MCF 10A (cell line): Measurements from ENCODE around the gene NTN1. TPM values are rescaled to one million over a fixed set of nuclear protein-coding genes. Genes with fewer than 3 reads are reported as not detected.

Experiments used
- BruUV-seq: library from RNA; stranded (reverse); fragments of 400-500 nt; replicated peaks from 2 replicates; lab custom pipeline; 2021; lab: Mats Ljungman, UMichigan
- CTCF ChIA-PET: fragments of 300-600 bp; sonication (Branson Sonifier 250); formaldehyde crosslinking; extraction: SDS; loops from one replicate; lab custom pipeline; 2021; ENCODE audit warnings: antibody characterized with exemption, inconsistent platforms; lab: Yijun Ruan, JAX
- POLR2A ChIA-PET: fragments of 300-600, 350-650 bp; sonication (Branson Sonifier 250); formaldehyde crosslinking; extraction: SDS; loops from one replicate; lab custom pipeline; 2020; ENCODE audit warnings: antibody characterized with exemption, inconsistent platforms; lab: Yijun Ruan, JAX
- DNase-seq: peaks from one replicate; pipeline ENCODE4 v3.0.0-alpha.2; 2018; ENCODE audit not compliant: unreplicated experiment
- H3K27ac Mint-ChIP-seq: one replicate; pipeline ENCODE4 v1.8.0; 2022; ENCODE audit warnings: mild to moderate bottlenecking, low read depth, mixed read lengths; ENCODE audit not compliant: unreplicated experiment
- H3K27me3 Mint-ChIP-seq: one replicate; pipeline ENCODE4 v1.8.0; 2022; ENCODE audit warnings: mixed read lengths; ENCODE audit not compliant: insufficient read depth, unreplicated experiment
- H3K36me3 Mint-ChIP-seq: one replicate; pipeline ENCODE4 v1.8.0; 2022; ENCODE audit warnings: mild to moderate bottlenecking, moderate library complexity, mixed read lengths; ENCODE audit not compliant: insufficient read depth, unreplicated experiment
- H3K4me1 Mint-ChIP-seq: one replicate; pipeline ENCODE4 v1.8.0; 2022; ENCODE audit warnings: mixed read lengths; ENCODE audit not compliant: insufficient read depth, unreplicated experiment
- H3K4me3 Mint-ChIP-seq: one replicate; pipeline ENCODE4 v1.8.0; 2022; ENCODE audit warnings: mild to moderate bottlenecking, moderate library complexity, mixed read lengths; ENCODE audit not compliant: unreplicated experiment
- H3K9me3 Mint-ChIP-seq: one replicate; pipeline ENCODE4 v1.8.0; 2022; ENCODE audit warnings: mixed read lengths; ENCODE audit not compliant: unreplicated experiment
- intact Hi-C: fragments of 100-400 bp; cut with micrococcal nuclease; formaldehyde crosslinking; loops from 2 replicates; pipeline ENCODE4 v1.14.1; 2022
- total RNA-seq: library from RNA; stranded (reverse); gene quantifications from 2 replicates; pipeline ENCODE4 v1.2.3, GENCODE V29; 2022
- TF ChIP-seq, protein P1 (sequence below): fragments of 200-600 bp; IDR thresholded peaks from one replicate; pipeline ENCODE4 v1.8.0; 2022; ENCODE audit warnings: antibody characterized with exemption, mild to moderate bottlenecking; ENCODE audit not compliant: unreplicated experiment

NTN1 gene
- total RNA-seq, 1 experiment from 2014 or later, result 0.23 TPM

DNA sequence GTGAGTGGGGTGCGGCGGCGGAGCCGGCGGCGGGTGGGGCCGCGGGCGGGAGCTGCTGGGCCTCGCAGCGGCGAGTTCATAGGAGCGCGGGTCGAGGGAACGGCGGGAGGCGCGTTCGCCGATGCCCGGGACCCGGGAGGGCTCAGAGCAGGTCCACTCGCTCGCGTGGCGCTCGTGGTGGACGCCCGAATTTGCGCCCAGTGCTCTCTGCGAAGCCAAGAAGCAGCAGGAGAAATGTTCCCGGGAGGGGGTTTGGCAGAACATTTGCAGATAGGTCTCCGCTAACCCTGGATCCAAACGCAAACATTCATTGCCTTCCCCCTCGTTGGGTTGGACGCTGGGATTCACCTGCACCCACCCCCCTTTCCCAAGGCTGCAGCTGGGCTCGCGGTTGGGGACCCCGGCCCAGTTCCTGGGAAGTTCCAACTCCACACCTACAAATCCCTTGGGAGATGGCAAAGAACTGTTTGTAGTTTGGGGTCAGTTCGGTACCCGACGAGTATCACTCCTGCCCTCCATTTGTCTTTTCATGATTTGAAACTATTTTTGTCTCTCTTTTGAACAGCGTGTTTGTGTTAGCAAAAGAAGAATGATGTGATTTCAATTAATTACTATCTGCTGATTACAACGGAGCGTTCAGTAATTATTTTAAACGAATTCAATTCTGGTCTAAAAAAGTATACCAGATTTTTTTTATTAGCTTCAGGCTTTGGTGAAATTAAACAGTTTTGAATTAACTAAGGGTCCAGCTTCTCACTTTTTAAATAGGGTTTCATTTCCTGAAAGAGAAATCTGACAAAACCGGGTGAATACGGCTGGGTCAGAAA is 2.3 kb downstream of the NTN1 start:
- H3K4me3 Mint-ChIP-seq, result no peak overlapping the region
- TF ChIP-seq, protein P1, sequence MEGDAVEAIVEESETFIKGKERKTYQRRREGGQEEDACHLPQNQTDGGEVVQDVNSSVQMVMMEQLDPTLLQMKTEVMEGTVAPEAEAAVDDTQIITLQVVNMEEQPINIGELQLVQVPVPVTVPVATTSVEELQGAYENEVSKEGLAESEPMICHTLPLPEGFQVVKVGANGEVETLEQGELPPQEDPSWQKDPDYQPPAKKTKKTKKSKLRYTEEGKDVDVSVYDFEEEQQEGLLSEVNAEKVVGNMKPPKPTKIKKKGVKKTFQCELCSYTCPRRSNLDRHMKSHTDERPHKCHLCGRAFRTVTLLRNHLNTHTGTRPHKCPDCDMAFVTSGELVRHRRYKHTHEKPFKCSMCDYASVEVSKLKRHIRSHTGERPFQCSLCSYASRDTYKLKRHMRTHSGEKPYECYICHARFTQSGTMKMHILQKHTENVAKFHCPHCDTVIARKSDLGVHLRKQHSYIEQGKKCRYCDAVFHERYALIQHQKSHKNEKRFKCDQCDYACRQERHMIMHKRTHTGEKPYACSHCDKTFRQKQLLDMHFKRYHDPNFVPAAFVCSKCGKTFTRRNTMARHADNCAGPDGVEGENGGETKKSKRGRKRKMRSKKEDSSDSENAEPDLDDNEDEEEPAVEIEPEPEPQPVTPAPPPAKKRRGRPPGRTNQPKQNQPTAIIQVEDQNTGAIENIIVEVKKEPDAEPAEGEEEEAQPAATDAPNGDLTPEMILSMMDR, result no peak
- H3K9me3 Mint-ChIP-seq, result no peaks in the 10 kb centered on the region
- POLR2A ChIA-PET, result no interaction called here
- DNase-seq, result no peak
- H3K4me1 Mint-ChIP-seq, result no peaks in the 10 kb centered on the region
- BruUV-seq, result no TSS peak
- CTCF ChIA-PET, result no interaction called here
- no peak overlapping the region for H3K27ac Mint-ChIP-seq
- no peaks in the 10 kb centered on the region for H3K27me3 Mint-ChIP-seq
- H3K36me3 Mint-ChIP-seq, result no peaks in the 10 kb centered on the region
- intact Hi-C loops, result no loop called here

DNA sequence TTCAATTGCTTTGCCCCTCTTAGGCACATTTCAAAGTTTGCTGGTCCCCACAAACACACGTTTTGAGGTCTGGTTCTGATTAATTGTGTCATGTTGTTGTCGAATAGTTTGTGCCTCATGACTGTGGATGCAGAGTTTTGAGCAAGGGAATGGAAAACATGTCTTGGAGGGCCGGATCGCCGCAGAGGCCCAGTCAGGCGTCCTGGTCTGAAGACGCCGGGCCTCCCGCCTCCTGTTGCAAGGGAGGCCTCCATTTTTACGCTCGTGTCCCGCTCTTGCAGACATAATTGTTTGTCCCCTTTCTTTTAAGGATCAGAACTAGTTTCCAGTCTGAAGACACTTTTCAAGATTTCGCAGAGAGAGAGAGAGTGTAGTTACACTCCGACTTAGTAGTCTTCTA is 3.2 kb downstream of the NTN1 start:
- POLR2A ChIA-PET, result no interaction called here
- no peak overlapping the region for H3K4me3 Mint-ChIP-seq

DNA sequence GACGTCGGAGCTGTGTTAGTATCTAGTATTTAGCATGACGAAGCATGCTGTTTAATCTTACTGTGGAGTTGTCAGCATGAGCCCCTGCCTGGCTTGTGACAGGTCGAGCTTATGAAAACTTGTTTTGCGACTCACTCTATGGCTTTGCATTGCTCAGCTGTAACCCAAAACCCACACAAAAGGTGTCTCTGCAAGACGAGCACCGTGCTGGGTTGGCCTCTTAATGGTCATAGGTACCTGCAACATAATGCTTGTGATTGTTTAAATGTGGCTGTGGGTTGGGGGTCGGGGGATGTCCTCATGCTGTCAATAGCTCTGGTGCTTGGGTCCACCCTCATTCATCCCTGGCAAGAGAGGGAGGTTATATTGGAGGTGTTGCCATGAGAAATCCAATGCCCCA is 5.4 kb downstream of the NTN1 start:
- Mint-ChIP-seq H3K4me3 (no peak overlapping the region), H3K27ac (no peak overlapping the region), H3K9me3 (no peaks in the 10 kb centered on the region), H3K27me3 (no peaks in the 10 kb centered on the region), H3K36me3 (no peaks in the 10 kb centered on the region), H3K4me1 (no peaks in the 10 kb centered on the region)
- POLR2A ChIA-PET, result interaction anchor here (0.9 kb wide), 1 partner anchor 14 kb away, joined by 3 read pairs; no protein-coding TSS in a partner anchor
- no TSS peak for BruUV-seq
- TF ChIP-seq, protein P1, result no peak
- CTCF ChIA-PET, result interaction anchor here (0.9 to 1.0 kb wide), 2 partner anchors 24 to 28 kb away, joined by 3 to 4 read pairs; no protein-coding TSS in a partner anchor
- no peak for DNase-seq
- intact Hi-C loops, result no loop called here

More for the DNA sequence above, 3.2 kb downstream of the NTN1 start:
- no peaks in the 10 kb centered on the region for H3K9me3 Mint-ChIP-seq
- CTCF ChIA-PET, result no interaction called here
- H3K4me1 Mint-ChIP-seq, result no peaks in the 10 kb centered on the region
- no TSS peak for BruUV-seq
- no peaks in the 10 kb centered on the region for H3K36me3 Mint-ChIP-seq
- intact Hi-C loops, result no loop called here
- no peak for DNase-seq
- H3K27me3 Mint-ChIP-seq, result no peaks in the 10 kb centered on the region
- TF ChIP-seq, protein P1, result no peak
- no peak overlapping the region for H3K27ac Mint-ChIP-seq

DNA sequence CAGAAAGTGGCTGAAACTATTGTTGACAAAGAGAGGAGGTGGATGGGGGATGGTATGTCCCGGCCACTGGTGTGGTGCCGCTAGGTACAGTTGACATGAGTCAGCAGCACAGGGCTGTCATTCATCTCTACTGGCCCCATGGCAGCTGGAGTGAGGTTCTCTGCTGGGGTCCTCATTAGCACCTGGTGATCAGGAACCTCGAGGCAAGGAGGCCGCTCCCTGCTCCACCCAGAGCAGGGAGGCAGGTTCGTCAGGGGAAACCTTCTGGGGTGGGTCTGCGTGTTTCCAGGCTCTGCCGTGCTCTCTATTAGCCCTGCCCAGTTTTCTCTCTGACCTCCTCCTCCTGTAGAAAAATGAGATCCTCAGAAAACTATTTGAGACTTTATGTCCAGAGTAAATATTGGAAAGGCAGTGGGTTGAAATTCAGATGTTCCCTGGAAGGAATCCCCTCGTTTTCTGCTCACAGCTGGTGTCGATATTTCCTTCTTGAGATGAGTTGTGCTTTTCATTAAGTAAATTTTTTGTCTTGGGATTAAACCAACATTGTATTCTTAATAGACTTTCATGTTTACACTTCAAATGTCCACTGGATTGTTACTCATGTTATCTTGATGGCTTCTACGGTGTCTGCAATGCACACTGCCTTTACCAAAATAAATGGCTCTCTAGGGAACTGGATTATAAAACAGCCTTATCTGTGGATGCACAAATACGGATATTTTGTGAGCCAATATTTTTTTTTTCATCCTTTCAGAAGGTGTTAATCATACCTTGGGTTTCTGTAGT is 7.1 kb downstream of the NTN1 start:
- H3K4me3 Mint-ChIP-seq, result no peak overlapping the region
- CTCF ChIA-PET, result no interaction called here

More for the DNA sequence above, 7.1 kb downstream of the NTN1 start:
- Mint-ChIP-seq H3K36me3 (no peaks in the 10 kb centered on the region), H3K27me3 (no peaks in the 10 kb centered on the region), H3K27ac (no peak overlapping the region), H3K9me3 (no peaks in the 10 kb centered on the region), H3K4me1 (no peaks in the 10 kb centered on the region)
- intact Hi-C loops, result no loop called here
- TF ChIP-seq, protein P1, result no peak
- POLR2A ChIA-PET, result interaction anchor here (0.6 kb wide), 1 partner anchor 14 kb away, joined by 3 read pairs; no protein-coding TSS in a partner anchor
- no TSS peak for BruUV-seq
- DNase-seq, result no peak
